GM18526 (cell line): ENCODE measurements around the gene CA5A.

Experiments
- POLR2A ChIP-seq: IDR thresholded peaks from 3 replicates; pipeline ENCODE4 v1.6.1; 2011; ENCODE audit not compliant: insufficient read length; ENCODE audit errors: extremely low read depth

The CA5A gene

DNA sequence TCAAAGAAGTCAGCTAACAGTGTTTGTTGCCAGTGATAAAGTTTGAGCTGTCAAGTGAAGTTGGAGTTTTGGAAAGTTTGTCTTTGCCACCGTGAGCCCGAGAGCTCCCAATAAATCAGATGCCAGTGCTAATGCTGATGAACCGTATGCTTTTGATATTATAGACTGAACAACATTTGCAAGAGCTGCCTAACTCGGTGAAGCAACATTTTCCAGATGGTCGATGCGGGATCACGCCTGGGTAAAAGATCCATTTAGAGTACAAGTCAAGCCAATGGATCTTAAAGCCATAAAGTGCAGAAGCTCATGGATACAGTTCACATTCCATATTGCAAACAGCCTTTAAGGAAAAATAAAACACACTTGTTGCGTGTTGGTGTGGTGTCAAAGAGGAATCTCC lies 24.5 kb upstream of the CA5A start:
- TF ChIP-seq POLR2A: no peak

DNA sequence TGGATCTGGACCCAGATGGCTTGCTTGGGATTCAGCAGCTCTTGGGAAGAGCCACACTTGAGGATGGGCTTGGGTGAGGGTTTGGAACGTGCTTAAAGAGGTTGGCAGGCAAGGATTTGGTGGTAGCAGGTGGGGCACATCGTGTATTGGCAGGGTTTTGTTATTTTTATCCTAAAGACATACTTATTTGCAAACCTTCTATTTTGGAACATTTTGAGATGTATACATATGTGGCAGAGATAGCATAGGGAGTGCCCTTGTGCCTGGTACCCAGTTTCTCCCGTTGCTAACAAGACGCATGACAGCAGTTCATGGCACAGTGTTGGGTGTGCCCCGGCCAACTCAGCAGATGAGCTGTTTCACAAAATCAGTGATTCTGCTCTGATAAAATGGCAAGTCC lies 24.0 kb upstream of the CA5A start:
- TF ChIP-seq POLR2A: no peak

DNA sequence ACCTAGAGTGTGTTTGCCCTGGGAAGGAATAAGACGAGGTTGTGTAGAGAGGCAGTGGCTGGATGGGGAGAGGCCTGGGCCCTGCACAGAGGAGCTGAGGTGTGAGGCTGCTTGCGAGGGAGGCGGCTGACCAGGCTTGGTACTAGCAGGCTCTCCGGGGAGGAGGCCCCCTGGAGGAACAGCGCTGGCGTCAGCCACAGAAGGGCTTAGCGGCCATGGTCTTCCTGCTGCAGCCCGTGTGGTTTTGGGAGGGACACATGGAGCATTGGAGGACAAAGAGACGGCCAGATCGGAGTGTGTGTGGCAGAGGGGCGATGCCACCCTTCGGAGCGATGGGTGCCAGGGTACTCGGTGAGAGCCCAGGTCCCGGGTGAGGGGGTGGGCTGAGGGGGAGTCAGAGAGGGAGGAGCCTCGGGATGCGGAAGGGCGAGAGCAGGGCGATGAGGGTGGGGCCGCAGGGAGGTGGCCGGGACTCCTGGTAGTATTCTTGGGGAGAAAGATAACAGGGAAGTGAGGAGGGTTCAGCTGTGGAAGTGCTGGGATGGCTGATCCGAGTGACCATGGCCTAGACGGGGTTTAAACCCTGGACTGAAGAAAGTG lies 23.2 kb upstream of the CA5A start:
- no peak for TF ChIP-seq POLR2A

DNA sequence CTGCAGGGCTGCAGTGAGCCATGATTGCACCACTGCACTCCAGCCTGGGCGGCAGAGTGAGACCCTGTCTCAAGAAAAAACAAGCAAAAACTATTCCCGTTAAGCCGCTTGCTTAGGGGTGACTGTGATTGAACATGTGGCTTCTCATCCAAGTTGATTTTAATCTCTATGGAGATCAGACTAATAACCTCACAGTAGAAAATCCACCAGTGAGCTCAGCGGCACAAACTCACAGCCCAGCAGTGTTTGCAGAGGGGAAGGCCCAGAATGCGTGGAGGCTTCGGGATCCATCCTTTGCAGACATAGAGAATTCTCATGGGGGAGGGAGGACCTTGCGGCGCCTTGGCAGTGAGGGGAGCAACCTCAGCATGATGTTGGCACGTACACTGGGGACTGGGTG lies 22.3 kb upstream of the CA5A start:
- TF ChIP-seq POLR2A: no peak

DNA sequence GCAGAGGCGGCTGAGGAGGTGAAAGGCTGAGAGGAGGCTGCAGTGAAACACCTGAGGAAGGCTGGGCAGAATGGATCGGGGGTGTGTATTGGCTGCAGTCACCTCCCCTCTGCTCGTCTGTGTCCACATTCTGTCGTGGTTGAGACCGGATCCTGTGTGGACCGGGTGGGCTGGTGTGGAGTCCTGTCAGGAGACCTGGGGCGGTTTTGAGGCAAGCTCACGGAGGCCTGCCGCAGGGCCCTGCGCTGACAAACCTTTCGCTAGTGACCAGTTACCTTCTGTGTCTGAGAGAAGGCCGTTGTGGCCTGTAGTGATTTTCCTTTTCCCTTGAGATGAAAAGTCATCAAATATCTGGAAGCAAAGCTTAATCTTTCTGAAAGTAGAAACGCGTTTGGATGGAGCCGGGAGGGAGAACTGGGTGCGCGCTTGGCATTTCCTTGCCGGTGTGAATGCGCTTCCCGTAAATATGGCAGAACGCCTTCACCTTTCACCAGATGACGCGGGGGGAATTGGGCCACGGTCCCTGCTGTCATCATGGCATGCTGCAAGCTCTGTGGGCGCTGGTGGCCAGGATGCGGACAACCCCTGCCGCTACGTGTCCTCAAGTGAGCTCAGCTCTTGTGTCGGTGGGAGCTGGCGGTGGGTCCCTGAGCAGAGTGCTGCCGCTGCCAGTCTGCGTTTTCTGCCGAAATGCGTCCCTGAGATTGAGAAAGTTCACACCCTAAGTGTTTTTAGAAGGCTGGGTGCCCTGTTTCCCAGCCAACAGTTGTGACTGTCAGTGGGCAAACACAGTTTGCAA lies 21.2 kb upstream of the CA5A start:
- no peak for TF ChIP-seq POLR2A

DNA sequence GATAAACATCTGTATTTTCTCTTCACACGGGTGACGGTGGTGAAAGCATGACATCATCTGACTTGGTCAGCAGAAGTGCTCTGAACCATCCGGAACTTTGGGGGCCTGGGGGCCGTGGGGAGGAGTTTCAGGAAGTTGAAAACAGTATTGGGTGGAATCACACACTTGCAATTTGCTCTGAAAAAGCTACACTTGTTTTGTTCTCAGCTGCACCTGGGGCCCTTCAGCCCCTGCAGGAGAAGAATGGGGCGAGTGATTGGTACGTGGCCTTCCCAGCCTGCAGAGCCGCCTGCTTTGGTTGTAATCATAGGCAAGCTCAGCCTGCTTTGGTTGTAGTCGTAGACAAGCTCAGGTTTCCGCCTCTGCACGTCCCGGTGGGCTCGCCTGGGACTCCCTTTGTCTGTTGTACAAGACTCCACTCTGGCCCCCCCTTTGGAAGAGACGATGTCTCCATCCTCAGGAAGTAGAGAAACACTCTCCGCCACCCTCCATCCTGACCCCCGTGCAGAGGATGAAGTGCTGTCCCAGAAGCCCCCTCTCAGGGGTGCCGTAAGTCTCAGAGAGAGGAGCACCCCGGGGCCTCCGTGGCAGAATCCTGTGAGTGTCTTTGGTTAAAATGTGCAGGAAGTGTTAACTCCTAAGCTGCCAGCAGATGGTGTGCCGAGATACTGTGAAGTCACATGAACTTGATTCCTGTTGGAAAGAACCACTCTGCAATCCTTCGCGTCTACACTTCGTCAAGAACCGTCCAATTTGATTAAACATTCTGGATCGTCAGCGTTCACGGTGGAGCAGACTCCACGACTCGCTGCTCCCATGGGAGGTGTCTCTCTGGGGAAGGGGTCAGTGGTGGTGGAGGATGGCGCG lies 20.3 kb upstream of the CA5A start:
- peak; percentile 38 for TF ChIP-seq POLR2A

DNA sequence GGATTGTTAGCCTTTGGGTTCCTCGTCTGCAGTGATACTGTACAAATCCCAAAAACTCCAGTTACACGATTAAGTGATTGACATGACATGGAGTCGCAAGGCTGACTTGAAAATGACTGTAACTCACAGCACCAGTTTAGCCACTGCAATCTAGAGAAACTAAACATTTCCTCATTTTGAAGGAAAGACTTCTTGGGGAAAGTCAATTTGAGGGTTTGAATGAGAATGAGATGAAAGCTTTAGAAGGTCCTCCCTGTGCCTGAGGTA lies 19.7 kb upstream of the CA5A start:
- no peak for TF ChIP-seq POLR2A

DNA sequence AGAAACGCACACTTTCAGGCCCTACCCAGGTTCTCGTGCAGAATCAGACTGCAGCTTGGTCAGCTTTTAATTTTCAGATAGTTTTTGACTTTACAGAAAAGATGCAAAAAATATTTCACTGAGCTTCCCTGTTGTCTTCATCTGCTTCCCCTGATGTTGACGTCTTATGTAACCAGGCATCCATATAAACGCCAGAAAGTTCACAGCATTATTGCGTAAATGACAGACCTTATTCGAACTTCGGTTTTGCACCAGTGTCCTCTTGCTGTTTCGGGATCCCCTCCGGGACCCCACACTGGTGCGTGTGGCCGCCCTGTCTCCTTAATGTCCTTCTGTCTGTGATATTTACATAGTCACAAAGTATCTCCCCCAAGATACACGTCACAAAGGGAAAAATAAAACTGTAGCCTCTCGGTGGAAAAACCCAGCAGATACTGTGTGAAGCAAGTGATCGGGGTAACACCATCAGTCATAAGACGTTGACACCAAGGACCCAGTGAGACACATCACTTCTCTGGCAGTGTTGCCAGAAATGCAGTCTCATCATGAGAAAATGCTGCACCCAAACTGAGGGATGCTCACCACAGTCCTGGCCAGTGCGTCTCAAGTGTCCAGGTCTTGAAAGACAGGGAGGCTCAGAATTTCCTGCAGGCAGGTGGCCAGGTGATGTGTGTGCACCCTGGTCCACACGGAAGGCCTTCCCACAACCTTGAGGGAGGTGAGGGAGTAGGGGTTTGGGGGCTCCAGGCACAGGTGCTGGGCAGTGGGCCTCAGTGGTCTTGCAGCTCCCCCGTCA lies 19.2 kb upstream of the CA5A start:
- TF ChIP-seq POLR2A: no peak

DNA sequence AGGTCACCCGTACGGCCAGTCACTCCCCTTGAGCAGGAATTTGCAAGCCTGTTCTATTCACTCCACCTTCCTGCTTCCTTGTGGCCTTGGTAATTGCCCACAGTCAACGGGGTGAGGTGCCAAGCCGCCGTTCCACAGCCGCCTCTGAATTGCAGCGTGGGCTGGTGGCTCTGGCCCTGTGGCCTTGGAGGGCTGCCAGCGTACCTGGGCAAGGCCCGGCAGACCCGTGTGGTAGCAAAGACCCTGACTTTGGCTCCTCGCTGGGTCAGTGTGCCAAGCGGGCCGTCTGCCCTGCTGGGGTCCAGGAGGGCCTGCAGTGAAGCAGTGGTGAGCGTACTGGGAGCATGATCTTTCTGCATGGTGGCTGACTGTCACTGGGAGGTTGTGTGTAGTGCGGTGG lies 18.5 kb upstream of the CA5A start:
- no peak for TF ChIP-seq POLR2A

DNA sequence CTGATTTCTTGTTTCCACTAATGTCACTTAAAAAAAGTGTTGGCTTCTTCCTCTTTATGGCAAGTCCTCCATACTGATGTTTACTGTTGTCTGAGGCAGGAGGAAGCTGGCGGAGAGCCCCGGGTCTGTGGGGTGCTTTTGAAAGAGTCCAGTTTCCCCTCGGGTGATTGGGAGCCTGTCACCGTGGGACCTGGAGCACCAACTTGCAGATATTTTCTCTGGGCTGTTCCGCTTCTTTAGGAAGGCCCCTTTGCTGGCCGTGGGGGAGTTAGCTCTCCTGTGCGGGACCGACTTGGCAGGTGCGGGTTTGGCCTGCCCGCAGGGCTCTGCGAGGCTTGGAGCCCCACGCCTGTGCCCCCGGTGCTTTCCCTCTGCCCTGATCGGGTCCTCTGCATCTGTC lies 18.0 kb upstream of the CA5A start:
- no peak for TF ChIP-seq POLR2A

DNA sequence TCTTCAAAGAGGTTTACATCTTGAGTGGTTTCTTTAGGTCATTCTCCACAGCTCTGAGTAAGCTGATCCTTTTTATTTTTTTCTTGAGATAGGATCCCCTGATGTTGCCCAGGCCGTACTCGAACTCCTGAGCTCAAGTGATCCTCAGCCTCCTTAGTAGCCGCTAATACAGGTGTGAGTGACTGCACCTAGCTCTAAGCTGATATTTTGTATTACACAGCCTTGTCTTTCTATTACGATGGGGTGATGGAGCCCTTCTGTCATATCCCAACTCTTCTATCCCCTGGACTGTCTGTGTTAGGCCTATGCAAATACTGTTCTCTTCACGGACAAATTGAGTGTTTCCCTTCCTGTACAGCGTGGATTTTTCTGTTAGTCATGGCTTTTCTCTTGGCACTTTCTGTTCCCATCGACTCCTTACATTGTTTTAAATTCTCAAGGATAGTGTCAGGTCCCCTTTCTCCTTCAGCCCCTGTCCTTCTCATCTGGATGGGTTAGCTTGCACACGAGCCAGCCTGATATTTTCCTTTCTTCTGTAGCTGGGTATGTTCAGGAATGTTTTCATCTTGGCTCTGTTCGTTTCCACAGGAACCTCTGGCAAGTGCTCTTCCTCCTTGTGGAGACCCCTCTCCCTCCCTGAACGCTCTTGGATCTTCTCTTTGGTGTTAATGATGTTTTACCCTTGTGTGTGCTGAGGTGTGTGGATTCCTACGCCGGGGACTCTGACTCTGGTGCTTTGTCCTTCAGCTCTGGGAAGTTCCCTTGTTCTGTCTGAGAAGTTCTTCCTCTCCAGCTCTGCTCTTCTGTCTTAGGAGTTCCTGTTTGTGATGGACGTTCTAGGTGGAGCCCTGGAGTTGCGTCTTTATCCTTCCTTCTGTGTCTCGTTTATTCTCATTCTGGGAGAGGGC lies 17.2 kb upstream of the CA5A start:
- TF ChIP-seq POLR2A: no peak

DNA sequence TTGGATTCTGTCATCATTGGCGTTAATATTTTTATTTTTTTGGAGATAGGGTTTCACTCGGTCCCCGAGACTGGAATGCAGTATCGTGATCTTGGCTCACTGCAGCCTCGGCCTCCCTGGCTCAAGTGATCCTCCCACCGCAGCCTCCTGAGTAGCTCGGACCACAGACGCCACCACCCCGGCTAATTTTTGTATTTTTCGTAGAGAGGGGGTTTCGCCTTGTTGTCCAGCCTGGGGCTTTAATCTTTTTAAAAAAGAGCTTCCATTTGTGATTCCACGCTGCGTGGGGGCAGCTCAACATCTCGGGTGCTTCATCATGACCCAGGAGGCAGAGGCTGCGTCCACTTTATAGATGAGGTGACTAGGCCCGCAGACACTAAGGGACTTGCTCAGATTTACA lies 16.4 kb upstream of the CA5A start:
- TF ChIP-seq POLR2A: no peak

DNA sequence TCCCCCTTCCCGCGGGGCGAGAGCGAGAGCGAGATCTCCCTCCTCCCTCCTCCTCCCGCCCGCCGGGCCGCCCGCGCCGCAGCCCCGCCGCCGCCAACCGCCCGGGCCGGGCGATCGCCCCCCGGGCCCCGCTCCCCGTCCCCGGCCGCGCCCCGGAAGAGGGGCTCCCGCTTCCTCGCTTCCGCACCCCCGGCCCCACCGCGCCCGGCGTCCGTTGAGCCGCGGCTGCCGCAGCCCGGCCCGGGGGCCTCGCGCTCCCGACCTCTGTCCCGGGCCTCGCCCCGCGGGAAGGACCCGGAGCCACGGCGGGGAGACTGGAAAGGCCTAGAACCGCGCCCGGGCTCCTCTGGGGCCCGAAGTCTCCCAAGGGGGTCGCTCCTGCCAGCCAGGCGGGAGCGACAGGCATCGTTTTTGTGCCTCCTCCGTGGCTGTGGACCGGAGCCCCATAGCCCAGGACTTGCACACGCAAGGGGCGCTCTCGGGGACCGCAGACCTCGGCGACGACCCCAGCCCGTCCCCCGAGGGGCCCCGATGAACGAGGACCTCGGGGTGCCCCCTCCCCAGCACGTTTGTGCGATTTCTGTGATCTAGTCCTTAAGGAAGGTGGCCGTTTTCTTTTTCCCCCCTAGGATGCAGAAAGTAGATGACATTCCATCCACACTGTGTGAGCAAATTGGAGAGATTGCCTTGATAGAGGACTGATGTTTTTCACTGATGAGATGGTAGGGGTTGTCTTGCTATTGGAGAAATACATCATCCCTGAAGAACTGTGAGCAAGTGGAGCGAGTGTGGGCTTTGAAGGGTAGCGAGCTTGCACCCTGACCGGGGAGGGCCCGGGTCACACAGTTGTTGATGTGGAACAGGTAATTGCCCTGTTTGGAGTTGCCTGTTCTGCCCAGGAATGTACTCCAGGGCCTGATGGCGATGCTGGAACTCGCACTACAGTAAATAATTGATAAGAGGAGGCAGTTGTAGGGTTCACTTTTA lies 15.5 kb upstream of the CA5A start:
- TF ChIP-seq POLR2A: peak; percentile 49

DNA sequence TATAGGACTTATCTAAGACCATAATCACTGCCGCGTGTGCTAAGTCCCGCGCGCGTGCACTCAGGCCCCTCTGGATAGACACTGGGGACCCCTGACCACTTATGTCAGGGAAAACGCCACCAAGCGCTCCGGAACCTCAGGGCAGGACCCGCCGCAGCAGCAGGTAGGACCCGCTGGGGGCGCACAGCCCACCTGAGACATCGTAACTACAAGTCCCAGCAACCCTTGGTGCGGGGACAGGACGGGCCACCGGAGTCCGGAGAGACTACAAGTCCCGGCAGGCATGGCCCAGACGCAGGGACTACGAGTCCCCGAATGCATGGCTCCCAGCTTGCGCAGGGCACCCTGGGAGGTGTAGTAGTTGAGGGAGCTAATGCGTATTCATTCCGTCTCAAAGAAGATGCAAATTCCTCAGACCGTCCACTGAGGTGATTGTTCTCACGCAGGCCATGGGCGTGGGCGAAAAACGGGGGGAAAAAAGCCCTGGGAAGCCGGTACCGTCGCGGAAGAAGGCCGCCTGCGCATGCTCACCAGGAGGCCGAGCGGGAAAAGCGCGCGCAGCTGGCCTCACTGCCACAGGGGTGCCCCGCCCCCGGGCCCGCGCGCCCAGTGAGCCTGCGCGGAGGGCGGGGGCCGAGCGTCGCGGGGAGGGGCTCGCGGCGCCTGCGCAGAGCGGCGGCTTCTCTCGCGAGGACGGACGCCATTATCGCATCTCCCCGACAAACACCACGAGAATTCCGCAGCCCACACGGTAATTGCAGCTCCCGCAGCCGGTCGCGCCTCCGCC lies 14.6 kb upstream of the CA5A start, which contains the start of gene BANP:
Gene BANP, plus strand, starts transcription at position 670 of the 787 bp plus-strand sequence. CDS start 23,682 bp downstream, outside the sequence.
- peak; percentile 59 for TF ChIP-seq POLR2A
